Measurements from ENCODE around the gene A2M. TPM values are rescaled to one million over a fixed set of nuclear protein-coding genes. Genes with fewer than 3 reads are reported as not detected.
A peak's percentile ranks its signal among the peaks of the same experiment; 100 is the strongest.

A2M gene
- total RNA-seq, 1 donor from 2014 or later: 1.1 TPM

- FAIRE-seq (no peak), DNase-seq (ENCODE audit: low read depth) (no peak)
- Histone ChIP-seq H3K27me3 (ENCODE audit: control insufficient read depth, insufficient read depth, low read length) (no peaks in the 10 kb centered on the region), H3K4me3 (ENCODE audit: low read depth, low read length) (no peak overlapping the region), H3K36me3 (ENCODE audit: control insufficient read depth, insufficient read depth, low read length) (no peaks in the 10 kb centered on the region)
- no peak for TF ChIP-seq CTCF (IDR thresholded peaks at IDR 0.05; ENCODE audit: insufficient read depth, low read length, severe bottlenecking)
Measured at GRCh38 chr12:9032202-9032964, 83.3 kb downstream of the A2M start.

GRCh38 chr12:9030776-9031175 lies 84.9 kb downstream of the A2M start:
- H3K36me3 ChIP-seq (ENCODE audit: control insufficient read depth, insufficient read depth, low read length): no peaks in the 10 kb centered on the region
- DNase-seq (ENCODE audit: low read depth) (no peak), FAIRE-seq (no peak)
- H3K27me3 ChIP-seq (ENCODE audit: control insufficient read depth, insufficient read depth, low read length): no peaks in the 10 kb centered on the region
- H3K4me3 ChIP-seq (ENCODE audit: low read depth, low read length): no peak overlapping the region
- TF ChIP-seq CTCF (IDR thresholded peaks at IDR 0.05; ENCODE audit: insufficient read depth, low read length, severe bottlenecking): no peak

DNA sequence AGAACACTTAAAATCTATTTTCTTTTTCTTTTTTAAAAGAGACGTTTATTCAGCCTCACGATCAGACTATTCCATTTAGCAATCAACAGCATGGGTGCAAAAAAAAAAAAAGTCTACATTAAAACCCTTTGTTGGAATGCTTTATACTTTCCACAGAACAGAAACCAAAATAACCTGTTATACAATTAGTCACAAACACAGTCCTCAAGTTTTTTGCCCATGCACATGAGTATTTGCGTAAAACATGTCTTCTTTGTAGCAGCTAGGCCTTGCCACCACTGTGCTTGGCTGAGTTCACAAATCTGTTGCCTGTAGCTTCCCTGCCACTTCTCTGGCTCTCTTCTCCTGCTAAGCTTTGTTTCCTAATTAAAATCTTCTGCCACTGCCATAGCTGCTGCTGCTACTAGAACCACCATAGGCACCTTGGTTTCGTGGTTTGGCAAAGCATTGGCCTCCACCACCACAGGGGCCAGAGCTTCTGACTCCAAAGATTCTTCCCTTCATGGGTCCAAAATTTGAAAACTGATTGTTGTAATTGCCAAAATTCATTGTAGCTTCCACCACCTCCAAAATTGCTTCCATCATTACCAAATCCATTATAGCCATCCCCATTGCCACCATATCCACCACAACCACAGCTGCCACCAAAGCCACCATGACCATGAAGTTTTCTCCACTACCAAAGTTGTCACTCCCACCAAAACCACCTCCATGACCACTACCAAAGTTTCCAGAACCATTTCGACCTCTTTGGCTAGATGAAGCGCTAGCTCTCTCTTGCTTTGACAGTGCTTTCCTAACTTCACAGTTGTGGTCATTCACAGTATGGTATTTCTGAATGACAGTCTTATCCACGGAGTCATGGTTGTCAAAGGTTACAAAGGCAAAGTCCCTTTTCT lies 88.3 kb downstream of the A2M start:
- DNase-seq (ENCODE audit: low read depth): peak; percentile 6
- no peak for TF ChIP-seq CTCF (IDR thresholded peaks at IDR 0.05; ENCODE audit: insufficient read depth, low read length, severe bottlenecking)
- no peaks in the 10 kb centered on the region for H3K36me3 ChIP-seq (ENCODE audit: control insufficient read depth, insufficient read depth, low read length)
- H3K4me3 ChIP-seq (ENCODE audit: low read depth, low read length): no peak overlapping the region
- FAIRE-seq: no peak
- no peaks in the 10 kb centered on the region for H3K27me3 ChIP-seq (ENCODE audit: control insufficient read depth, insufficient read depth, low read length)

GRCh38 chr12:9024512-9024911 lies 91.2 kb downstream of the A2M start:
- Histone ChIP-seq H3K4me3 (ENCODE audit: low read depth, low read length) (no peak overlapping the region), H3K27me3 (ENCODE audit: control insufficient read depth, insufficient read depth, low read length) (no peaks in the 10 kb centered on the region), H3K36me3 (ENCODE audit: control insufficient read depth, insufficient read depth, low read length) (no peaks in the 10 kb centered on the region)
- no peak for TF ChIP-seq CTCF (IDR thresholded peaks at IDR 0.05; ENCODE audit: insufficient read depth, low read length, severe bottlenecking)
- FAIRE-seq (no peak), DNase-seq (ENCODE audit: low read depth) (no peak)

GRCh38 chr12:9022592-9022991 lies 93.1 kb downstream of the A2M start:
- no peaks in the 10 kb centered on the region for H3K36me3 ChIP-seq (ENCODE audit: control insufficient read depth, insufficient read depth, low read length)
- H3K4me3 ChIP-seq (ENCODE audit: low read depth, low read length): no peak overlapping the region
- H3K27me3 ChIP-seq (ENCODE audit: control insufficient read depth, insufficient read depth, low read length): no peaks in the 10 kb centered on the region
- TF ChIP-seq CTCF (IDR thresholded peaks at IDR 0.05; ENCODE audit: insufficient read depth, low read length, severe bottlenecking): no peak
- DNase-seq (ENCODE audit: low read depth) (no peak), FAIRE-seq (peak; percentile 72)

Other genes starting within 250 kb of the A2M start
- gene PHC1, start 201.4 kb downstream of the A2M start, total RNA-seq: 3.7 and 4.2 TPM in 2 replicates
- gene M6PR, start 166.3 kb downstream of the A2M start, total RNA-seq: 259 and 478 TPM in 2 replicates
- gene KLRG1, start 126.4 kb downstream of the A2M start, total RNA-seq: under 0.01 TPM in 1 of 2 replicates, not detected in the other
- not detected in 2 replicates for gene PZP, start 92.5 kb upstream of the A2M start, total RNA-seq